Neuronal stem cell (in vitro differentiated cells): ENCODE measurements around the gene ATG4B.

Source experiments
- DNase-seq: peaks from one replicate; pipeline ENCODE4 v3.0.0-alpha.2; 2013; ENCODE audit warnings: low spot score
- H2AFZ ChIP-seq: one replicate; pipeline ENCODE4 v1.6.1; 2013; ENCODE audit warnings: mild to moderate bottlenecking, low read length, inconsistent platforms
- H2AK5ac ChIP-seq: 2 replicates; pipeline ENCODE4 v1.6.1; 2013; ENCODE audit warnings: low read depth, mild to moderate bottlenecking, inconsistent platforms, low read length, moderate library complexity, mixed read lengths
- H2BK120ac ChIP-seq: 2 replicates; pipeline ENCODE4 v1.6.1; 2013; ENCODE audit warnings: low read depth, mild to moderate bottlenecking, inconsistent platforms, low read length, moderate library complexity, mixed read lengths
- H2BK12ac ChIP-seq: one replicate; pipeline ENCODE4 v1.6.1; 2013; ENCODE audit warnings: low read length, inconsistent platforms
- H2BK15ac ChIP-seq: 2 replicates; pipeline ENCODE4 v1.6.1; 2013; ENCODE audit warnings: mild to moderate bottlenecking, low read length, inconsistent platforms, mixed read lengths
- H2BK5ac ChIP-seq: one replicate; pipeline ENCODE4 v1.6.1; 2013; ENCODE audit warnings: inconsistent platforms, mild to moderate bottlenecking, low read length, moderate library complexity
- H3K14ac ChIP-seq: one replicate; pipeline ENCODE4 v1.6.1; 2013; ENCODE audit warnings: low read length, inconsistent platforms
- H3K18ac ChIP-seq: 2 replicates; pipeline ENCODE4 v1.6.1; 2013; ENCODE audit warnings: low read length, inconsistent platforms
- H3K23ac ChIP-seq: 2 replicates; pipeline ENCODE4 v1.6.1; 2013; ENCODE audit warnings: low read depth, mild to moderate bottlenecking, mixed read lengths, low read length, inconsistent platforms; ENCODE audit not compliant: poor library complexity
- H3K27ac ChIP-seq: replicated peaks from 3 replicates; pipeline ENCODE4 v1.5.1; 2013; ENCODE audit warnings: low read length, inconsistent platforms
- H3K27me3 ChIP-seq, 3 experiments: 2 replicates each; pipeline ENCODE4 v1.6.1; 2013; ENCODE audit warnings: low read length in 3 of 3, mild to moderate bottlenecking in 2 of 3, inconsistent platforms in 1 of 3, low read depth in 1 of 3, mixed read lengths in 1 of 3, moderate library complexity in 1 of 3; ENCODE audit not compliant: control insufficient read depth in 3 of 3, insufficient read depth in 3 of 3
- H3K36me3 ChIP-seq, 2 donors: replicated peaks in 1 of 2; 2 replicates each; pipeline ENCODE4 v1.6.1; 2013; ENCODE audit warnings: low read length in 2 of 2; ENCODE audit not compliant: control insufficient read depth in 2 of 2, insufficient read depth in 2 of 2
- H3K4ac ChIP-seq: 2 replicates; pipeline ENCODE4 v1.6.1; 2013; ENCODE audit warnings: inconsistent platforms, mild to moderate bottlenecking, low read length, moderate library complexity
- H3K4me1 ChIP-seq, 2 donors: 1 replicate in 1 of 2; 2 replicates in 1 of 2; pipeline ENCODE4 v1.6.1; 2013; ENCODE audit warnings: low read length in 2 of 2, low read depth in 1 of 2; ENCODE audit not compliant: control insufficient read depth in 2 of 2, insufficient read depth in 1 of 2
- H3K4me2 ChIP-seq: one replicate; pipeline ENCODE4 v1.6.1; 2013; ENCODE audit warnings: mild to moderate bottlenecking, low read length, inconsistent platforms; ENCODE audit not compliant: insufficient read depth, poor library complexity, severe bottlenecking
- H3K4me3 ChIP-seq, 2 donors: 2 replicates each; pipeline ENCODE4 v1.5.1; 2013; ENCODE audit warnings: low read length in 2 of 2, mild to moderate bottlenecking in 2 of 2, inconsistent platforms in 1 of 2, moderate library complexity in 1 of 2
- H3K79me1 ChIP-seq: one replicate; pipeline ENCODE4 v1.6.1; 2013; ENCODE audit warnings: low read depth, mild to moderate bottlenecking, inconsistent platforms, low read length, moderate library complexity
- H3K9ac ChIP-seq: one replicate; pipeline ENCODE4 v1.6.1; 2013; ENCODE audit warnings: mild to moderate bottlenecking, low read depth, low read length, inconsistent platforms; ENCODE audit not compliant: poor library complexity
- H3K9me3 ChIP-seq, 2 donors: replicated peaks in 1 of 2; 2 replicates each; pipeline versions ENCODE3 to v1.6.1; 2013; ENCODE audit warnings: low read length in 2 of 2, mild to moderate bottlenecking in 2 of 2, inconsistent platforms in 1 of 2, low read depth in 1 of 2, mixed read lengths in 1 of 2, moderate library complexity in 1 of 2; ENCODE audit not compliant: control insufficient read depth in 2 of 2, insufficient read depth in 1 of 2
- H4K8ac ChIP-seq: one replicate; pipeline ENCODE4 v1.6.1; 2013; ENCODE audit warnings: low read depth, mild to moderate bottlenecking, inconsistent platforms, low read length, moderate library complexity
- H4K91ac ChIP-seq: one replicate; pipeline ENCODE4 v1.6.1; 2013; ENCODE audit warnings: low read length, low read depth, mild to moderate bottlenecking, inconsistent platforms; ENCODE audit not compliant: poor library complexity
- whole genome bisulfite sequencing, 2 donors: extraction: QIAGEN DNeasy Blood & Tissue Kit; methylation state at CpG; one replicate each; pipeline ENCODE4 v1.1.7; 2013; ENCODE audit warnings: missing lambda C conversion rate in 2 of 2, mixed read lengths in 1 of 2; ENCODE audit not compliant: insufficient read length in 2 of 2, insufficient replicate concordance in 1 of 2; ENCODE audit errors: extremely low coverage in 2 of 2; 5-methylcytosine and 5-hydroxymethylcytosine counted together

The ATG4B gene

GRCh38 chr2:241649404-241649803 is 11.9 kb downstream of the ATG4B start:
- no peak overlapping the region for H3K4ac ChIP-seq
- H3K14ac ChIP-seq: no peak overlapping the region
- no peak overlapping the region for H3K4me2 ChIP-seq
- H2BK15ac ChIP-seq: no peak overlapping the region
- H4K91ac ChIP-seq: no peak overlapping the region
- no peak overlapping the region for H4K8ac ChIP-seq
- H3K9me3 ChIP-seq: no peaks in the 10 kb centered on the region
- no peak overlapping the region for H3K18ac ChIP-seq
- H3K4me1 ChIP-seq: no peaks in the 10 kb centered on the region
- no peak for DNase-seq
- no peak overlapping the region for H3K23ac ChIP-seq
- WGBS, 2 donors: no CpG with 5 or more reads among the region's 4 CpGs
- H3K9ac ChIP-seq: peak overlapping the region; percentile 39
- H3K27me3 ChIP-seq: no peaks in the 10 kb centered on the region
- H2AK5ac ChIP-seq: no peak overlapping the region
- H3K79me1 ChIP-seq: peaks cover 19% of the 10 kb centered on the region
- H3K36me3 ChIP-seq: peaks cover 20 to 58% of the 10 kb centered on the region in 2 donors
- no peak overlapping the region for H2BK120ac ChIP-seq
- H2BK5ac ChIP-seq: no peak overlapping the region
- no peak overlapping the region for H3K27ac ChIP-seq
- no peak overlapping the region for H2BK12ac ChIP-seq
- H2AFZ ChIP-seq: no peak overlapping the region
- H3K4me3 ChIP-seq: no peak overlapping the region

GRCh38 chr2:241649927-241650326 is 12.4 kb downstream of the ATG4B start:
- no peaks in the 10 kb centered on the region for H3K4me1 ChIP-seq
- no peak overlapping the region for H3K23ac ChIP-seq
- H2BK12ac ChIP-seq: no peak overlapping the region
- no peak overlapping the region for H3K4me2 ChIP-seq
- H3K9ac ChIP-seq: no peak overlapping the region
- no peak overlapping the region for H3K18ac ChIP-seq
- peaks cover 25 to 61% of the 10 kb centered on the region in 2 donors for H3K36me3 ChIP-seq
- no peak overlapping the region for H2BK5ac ChIP-seq
- H3K9me3 ChIP-seq: no peaks in the 10 kb centered on the region
- H3K27me3 ChIP-seq: no peaks in the 10 kb centered on the region
- H3K27ac ChIP-seq: no peak overlapping the region
- no peak overlapping the region for H2AK5ac ChIP-seq
- H4K8ac ChIP-seq: no peak overlapping the region
- H3K14ac ChIP-seq: no peak overlapping the region
- H3K79me1 ChIP-seq: peaks cover 19% of the 10 kb centered on the region
- no peak overlapping the region for H4K91ac ChIP-seq
- no peak overlapping the region for H2BK120ac ChIP-seq
- WGBS, 2 donors: no CpG with 5 or more reads among the region's 6 CpGs
- no peak overlapping the region for H2AFZ ChIP-seq
- no peak for DNase-seq
- H2BK15ac ChIP-seq: no peak overlapping the region
- no peak overlapping the region for H3K4ac ChIP-seq
- no peak overlapping the region for H3K4me3 ChIP-seq

- Histone ChIP-seq H3K14ac (no peak overlapping the region), H2BK120ac (no peak overlapping the region), H2AFZ (no peak overlapping the region), H2BK15ac (no peak overlapping the region), H3K36me3 (peaks cover 36 to 65% of the 10 kb centered on the region in 2 donors), H3K27ac (no peak overlapping the region), H4K91ac (no peak overlapping the region), H2BK12ac (no peak overlapping the region), H3K18ac (no peak overlapping the region), H3K27me3 (no peaks in the 10 kb centered on the region), H3K23ac (no peak overlapping the region), H3K4me1 (no peaks in the 10 kb centered on the region), H2BK5ac (no peak overlapping the region), H2AK5ac (no peak overlapping the region), H3K79me1 (peaks cover 20% of the 10 kb centered on the region), H3K4me2 (no peak overlapping the region), H4K8ac (no peak overlapping the region), H3K4me3 (no peak overlapping the region), H3K4ac (no peak overlapping the region), H3K9me3 (no peaks in the 10 kb centered on the region), H3K9ac (no peak overlapping the region)
- WGBS, 2 donors: no CpG with 5 or more reads among the region's 9 CpGs
- no peak for DNase-seq
These were observed 14.6 kb downstream of the ATG4B start for GRCh38 chr2:241652142-241652541.

- peak overlapping the region; percentile 17 for H3K18ac ChIP-seq
- H2BK5ac ChIP-seq: no peak overlapping the region
- H3K14ac ChIP-seq: no peak overlapping the region
- no peak overlapping the region for H2BK15ac ChIP-seq
- no CpG with 5 or more reads among the region's 9 CpGs for WGBS, 2 donors
- H3K36me3 ChIP-seq: peaks cover 36 to 70% of the 10 kb centered on the region in 2 donors
- no peak overlapping the region for H2BK120ac ChIP-seq
- DNase-seq: no peak
- no peak overlapping the region for H2BK12ac ChIP-seq
- H3K23ac ChIP-seq: peak overlapping the region; percentile 31
- H3K27ac ChIP-seq: no peak overlapping the region
- no peak overlapping the region for H2AK5ac ChIP-seq
- no peak overlapping the region for H4K8ac ChIP-seq
- no peak overlapping the region for H2AFZ ChIP-seq
- H3K9ac ChIP-seq: no peak overlapping the region
- peaks cover 20% of the 10 kb centered on the region for H3K79me1 ChIP-seq
- H3K4me2 ChIP-seq: no peak overlapping the region
- no peak overlapping the region for H4K91ac ChIP-seq
- no peaks in the 10 kb centered on the region for H3K4me1 ChIP-seq
- H3K27me3 ChIP-seq: no peaks in the 10 kb centered on the region
- no peak overlapping the region for H3K4ac ChIP-seq
- H3K4me3 ChIP-seq: no peak overlapping the region
- H3K9me3 ChIP-seq: no peaks in the 10 kb centered on the region
These were observed 15.2 kb downstream of the ATG4B start for GRCh38 chr2:241652722-241653121.
